Central memory CD4-positive, alpha-beta T cell (primary cell): Measurements from ENCODE around the gene AP5Z1.
A peak's percentile ranks its signal among the peaks of the same experiment; 100 is the strongest.

ENCODE experiments used
- DNase-seq: peaks from one replicate; pipeline ENCODE4 v3.0.0; 2022

Gene AP5Z1

GRCh38 chr7:4823441-4824119, 48.2 kb downstream of the AP5Z1 start:
- no peak for DNase-seq

DNA sequence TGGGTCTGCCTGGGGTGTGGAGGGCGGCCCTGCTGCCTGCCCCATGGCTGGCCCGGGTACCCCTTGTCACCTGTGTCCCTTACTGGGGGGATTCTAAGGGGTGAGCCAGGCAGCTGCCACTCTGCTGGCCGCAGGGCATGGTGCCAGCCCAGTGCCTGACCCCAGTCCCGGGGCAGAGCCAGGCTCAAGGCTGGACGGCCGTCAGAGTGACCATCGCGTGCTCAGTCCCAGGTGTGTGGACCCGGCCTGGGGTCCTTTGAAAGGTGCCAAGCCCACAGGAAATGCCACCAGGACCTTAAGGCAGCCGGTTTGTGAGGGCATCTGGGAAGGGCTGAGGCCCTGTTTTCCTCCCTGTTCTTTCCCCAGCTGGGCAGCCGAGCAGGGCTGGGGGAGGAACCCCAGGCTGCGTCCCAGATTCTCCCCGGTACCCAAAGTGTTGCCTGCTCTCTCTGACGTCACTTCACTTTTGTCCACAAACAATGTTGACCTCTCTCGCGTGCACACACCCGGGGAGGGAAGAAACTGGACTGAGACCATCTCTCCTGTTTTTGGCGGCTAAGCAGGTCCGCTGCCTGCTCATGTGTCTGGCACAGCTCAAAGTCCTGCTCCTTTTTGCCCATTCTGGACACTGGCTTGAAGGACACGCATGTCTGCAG, 48.8 kb downstream of the AP5Z1 start:
- no peak for DNase-seq

GRCh38 chr7:4825081-4825480, 49.7 kb downstream of the AP5Z1 start:
- no peak for DNase-seq

DNA sequence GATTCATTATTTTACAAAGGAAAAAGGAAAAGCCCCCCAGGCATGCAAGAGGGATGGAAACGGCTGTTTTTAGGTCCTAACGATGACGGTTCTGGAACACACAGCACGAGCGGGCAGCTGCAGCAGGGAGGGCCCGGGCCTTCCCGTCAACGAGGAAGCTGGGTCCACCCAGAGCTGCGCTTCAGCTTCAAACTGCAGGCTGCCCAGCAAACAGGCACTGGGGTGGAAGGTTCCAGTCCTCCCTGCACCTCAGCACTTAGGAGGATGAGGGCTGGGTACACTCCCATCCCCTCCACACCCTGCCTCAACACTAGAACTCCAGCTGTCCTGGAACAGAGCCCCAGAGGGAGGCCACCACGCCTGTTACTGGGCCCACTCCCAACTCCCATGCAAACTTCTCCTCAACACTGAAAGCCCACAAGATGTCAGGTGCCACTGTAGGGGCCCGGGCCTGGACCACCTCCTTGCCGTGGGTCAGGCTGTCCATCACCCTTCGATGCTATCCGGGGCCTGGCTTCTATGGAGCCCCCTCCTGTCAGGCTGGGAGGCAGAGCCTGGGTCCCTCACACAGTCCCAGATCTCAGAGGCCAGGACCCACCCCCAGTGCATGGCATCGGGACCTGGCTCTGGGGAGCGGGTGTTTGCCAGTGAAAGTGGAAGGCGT, 53.4 kb downstream of the AP5Z1 start:
- DNase-seq: no peak

- peak; percentile 26 for DNase-seq
Measured at GRCh38 chr7:4830176-4830575, 54.8 kb downstream of the AP5Z1 start.

GRCh38 chr7:4831723-4832495, 56.5 kb downstream of the AP5Z1 start:
- no peak for DNase-seq

GRCh38 chr7:4832711-4833110, 57.3 kb downstream of the AP5Z1 start:
- DNase-seq: no peak

GRCh38 chr7:4833176-4833575, 57.8 kb downstream of the AP5Z1 start:
- DNase-seq: no peak

DNA sequence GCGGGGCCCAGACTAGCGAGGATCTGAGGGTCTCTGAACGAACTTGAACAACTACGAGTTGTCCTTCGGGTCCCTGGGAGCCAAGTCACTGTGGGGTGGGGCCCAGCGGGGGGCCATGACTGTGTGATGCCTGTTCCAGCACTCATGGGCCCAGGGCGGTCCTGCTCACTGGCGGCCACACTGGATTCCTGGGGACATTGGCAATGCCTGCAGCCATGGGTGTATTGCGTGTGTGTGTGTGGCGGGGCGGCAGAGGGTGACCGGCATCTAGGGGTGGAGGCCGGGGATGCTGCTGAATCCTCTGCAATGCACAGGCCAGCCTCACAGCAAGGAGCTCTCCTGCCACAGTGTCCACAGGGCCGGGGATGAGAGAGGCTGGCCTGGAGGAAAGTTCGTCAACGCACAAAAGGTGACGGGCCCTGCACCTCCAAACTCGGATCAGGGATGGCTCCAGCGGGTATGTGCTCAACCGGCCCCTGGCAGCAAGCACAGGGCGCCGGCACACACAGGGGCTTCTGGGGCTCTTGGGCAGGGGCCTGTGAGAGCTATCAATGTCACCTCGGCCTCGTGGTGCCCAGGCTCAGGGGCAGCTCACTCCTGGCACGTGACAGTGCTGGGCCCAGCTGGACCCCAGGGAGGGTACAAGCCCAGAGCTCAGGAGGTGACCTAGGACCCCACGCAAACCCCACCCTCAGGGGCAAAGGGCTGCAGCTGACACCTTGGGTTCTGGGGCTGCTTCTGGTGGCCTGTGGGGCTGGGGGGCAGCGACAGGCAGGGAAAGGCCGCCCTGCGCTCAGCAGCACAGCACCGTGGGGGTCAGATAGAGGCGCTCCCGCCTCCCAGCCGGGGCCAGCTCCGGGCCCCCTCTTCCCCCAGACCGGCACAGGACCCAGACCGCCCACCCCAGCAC, 58.5 kb downstream of the AP5Z1 start:
- no peak for DNase-seq

DNA sequence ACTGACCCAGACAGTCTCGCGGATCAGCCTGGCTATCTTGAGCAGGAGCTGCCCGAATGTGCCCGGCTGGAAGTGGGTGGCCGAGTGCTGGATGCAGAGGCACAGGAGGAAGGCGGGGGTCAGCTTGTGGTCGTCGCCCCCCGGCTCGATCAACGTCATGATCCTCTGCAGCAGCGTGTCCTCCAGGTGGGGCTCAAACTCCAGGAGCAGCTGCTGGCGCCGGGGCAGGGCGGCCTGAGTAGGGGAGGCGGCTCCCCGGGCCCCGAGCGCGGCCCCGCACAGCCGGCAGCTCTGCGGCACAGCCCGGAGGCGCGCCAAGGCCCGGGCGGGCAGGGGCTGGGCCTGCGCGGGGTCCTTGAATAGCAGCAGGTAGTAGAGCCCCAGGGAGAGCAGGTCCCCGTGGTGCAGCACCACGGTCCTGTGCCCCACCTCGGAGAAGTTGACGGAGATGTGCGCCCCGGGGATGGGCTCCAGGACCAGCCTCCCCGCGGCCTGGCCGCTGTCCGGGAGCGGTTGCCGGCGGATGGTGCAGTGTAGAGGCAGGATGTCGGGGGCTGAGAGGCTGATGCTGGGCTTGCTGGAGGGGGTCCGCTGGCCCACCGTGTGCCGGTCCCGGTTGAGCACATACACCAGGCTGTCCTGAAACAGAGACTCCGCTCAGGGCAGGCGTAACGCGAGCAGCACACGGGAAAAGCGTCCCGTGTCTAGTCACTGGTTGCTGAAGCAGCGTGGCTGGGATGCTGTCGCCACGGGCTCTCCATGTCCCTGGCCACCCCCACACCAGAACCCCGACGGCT, 59.4 kb downstream of the AP5Z1 start:
- DNase-seq: no peak

DNA sequence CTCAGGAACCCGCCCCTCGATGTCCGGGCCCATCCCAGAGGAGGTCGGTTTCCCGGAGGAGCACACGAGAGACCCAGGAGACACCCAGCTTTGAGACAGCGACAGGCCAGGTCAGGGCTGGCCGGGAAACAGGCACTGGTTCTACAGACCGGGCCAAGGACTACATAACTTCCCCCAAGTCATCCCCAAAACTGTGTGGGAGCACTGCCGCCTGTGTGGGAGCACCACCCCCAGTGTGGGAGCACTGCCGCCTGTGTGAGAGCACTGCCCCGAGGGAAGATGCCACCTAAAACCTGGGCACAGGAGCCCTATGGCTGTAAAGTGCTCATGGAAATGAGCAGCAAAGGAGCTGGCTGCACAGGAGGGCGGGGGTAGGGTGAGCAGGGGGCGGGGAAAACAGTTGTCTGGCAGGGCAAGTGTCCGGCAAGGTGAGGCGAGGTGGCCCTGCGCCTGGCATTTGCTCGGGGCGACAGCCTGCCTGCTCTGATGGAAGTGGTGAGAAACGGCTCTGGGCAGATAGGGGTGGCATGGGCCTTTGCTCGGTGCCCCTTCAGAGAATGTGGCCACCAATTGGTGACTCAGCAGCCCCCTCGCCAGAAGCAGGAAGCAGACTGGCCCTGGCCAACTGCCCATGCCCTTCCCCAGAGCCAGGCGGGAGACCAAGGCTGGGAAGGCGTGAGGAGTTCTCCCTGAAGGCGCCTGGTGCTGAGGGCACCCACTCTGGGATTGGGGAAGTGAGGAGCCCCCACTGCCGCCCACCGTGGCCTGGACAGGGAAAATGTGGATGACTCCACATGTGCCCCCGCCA, 60.2 kb downstream of the AP5Z1 start:
- DNase-seq: no peak

GRCh38 chr7:4836206-4836661, 60.8 kb downstream of the AP5Z1 start:
- no peak for DNase-seq

DNA sequence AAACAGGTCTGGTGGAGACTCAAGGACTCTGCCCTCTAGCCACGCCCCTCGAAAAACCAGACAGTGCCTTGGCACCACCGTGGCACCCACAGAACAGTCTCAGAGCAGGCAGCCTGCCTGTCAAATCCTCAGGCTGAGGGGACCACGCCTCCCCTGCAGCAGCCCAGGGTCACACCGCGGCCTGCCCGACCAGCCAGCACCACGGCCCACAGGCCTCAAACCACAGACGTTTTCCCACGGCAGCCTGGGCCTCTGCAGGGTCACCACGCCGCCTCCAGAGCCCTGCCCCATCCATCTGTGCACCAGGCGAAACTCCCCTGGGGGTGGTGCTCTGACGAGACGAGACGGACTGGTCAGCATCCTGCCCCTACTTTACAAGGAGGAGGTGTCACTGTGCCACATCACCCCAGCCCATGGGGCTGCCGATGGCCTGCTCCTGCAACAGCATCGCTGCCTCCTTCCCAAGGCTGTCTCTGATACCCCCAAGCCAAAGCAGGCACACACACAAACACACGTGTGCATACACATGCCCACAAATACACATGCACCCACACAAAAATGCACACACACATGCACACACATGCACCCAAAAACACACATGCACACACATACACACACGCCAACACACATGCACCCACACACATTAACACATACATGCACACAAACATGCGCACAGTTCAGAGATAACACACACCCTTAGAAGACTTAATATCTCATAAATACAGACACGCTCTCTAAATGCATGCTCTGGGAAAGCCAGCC, 61.8 kb downstream of the AP5Z1 start:
- no peak for DNase-seq

DNA sequence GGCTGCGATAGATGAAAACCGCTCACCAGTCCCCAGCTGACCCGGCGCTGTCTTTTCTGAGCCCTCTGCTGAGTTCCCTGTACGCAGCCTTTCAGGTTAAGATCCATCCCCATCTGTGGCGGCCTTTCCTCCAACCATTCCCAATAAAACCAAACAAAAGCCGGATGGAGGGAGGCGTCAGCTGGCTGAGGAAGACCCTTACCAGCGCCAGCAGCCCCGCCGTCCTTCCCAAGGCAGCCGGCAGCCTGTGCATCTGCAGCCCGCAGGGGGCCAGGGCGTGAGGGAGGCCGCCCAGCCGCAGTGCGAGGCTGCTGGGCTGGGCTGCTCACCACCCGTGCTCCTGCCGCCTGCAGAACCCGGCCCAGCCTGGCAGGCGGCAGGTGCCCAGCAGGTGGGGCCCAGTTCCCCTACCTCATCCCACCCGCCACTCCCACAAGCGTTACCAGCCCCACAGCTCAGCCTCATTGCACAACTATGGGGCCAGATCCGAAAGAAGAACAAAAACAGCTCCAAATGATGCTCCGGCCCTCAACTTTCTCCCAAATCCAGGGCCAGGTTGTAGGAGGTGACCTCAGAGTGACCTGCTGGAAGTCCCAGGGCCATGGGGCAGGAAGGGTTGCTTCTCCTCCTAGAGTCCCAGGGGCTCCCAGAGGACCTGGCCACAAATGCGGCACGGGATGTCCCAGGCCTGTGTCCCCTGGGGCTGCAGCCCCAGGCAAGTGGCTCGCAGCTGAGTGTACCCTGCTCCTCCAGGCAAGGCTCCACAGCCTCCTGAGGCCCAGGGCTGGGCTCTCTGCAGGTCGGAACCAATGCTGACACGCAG, 62.6 kb downstream of the AP5Z1 start:
- no peak for DNase-seq

- no peak for DNase-seq
Measured at GRCh38 chr7:4838626-4839334, 63.4 kb downstream of the AP5Z1 start.

- no peak for DNase-seq
Measured at GRCh38 chr7:4840079-4840501, 64.7 kb downstream of the AP5Z1 start.
